HG02970 (cell line): ENCODE data around the gene ILKAP.

ENCODE experiments used
- ATAC-seq: cut with Tn5 transposase; IDR thresholded peaks from one replicate; pipeline ENCODE4 v1.9.1; 2021; ENCODE audit warnings: mild to moderate bottlenecking, moderate library complexity, moderate number of reproducible peaks; ENCODE audit not compliant: unreplicated experiment, low FRiP score

Gene ILKAP

DNA sequence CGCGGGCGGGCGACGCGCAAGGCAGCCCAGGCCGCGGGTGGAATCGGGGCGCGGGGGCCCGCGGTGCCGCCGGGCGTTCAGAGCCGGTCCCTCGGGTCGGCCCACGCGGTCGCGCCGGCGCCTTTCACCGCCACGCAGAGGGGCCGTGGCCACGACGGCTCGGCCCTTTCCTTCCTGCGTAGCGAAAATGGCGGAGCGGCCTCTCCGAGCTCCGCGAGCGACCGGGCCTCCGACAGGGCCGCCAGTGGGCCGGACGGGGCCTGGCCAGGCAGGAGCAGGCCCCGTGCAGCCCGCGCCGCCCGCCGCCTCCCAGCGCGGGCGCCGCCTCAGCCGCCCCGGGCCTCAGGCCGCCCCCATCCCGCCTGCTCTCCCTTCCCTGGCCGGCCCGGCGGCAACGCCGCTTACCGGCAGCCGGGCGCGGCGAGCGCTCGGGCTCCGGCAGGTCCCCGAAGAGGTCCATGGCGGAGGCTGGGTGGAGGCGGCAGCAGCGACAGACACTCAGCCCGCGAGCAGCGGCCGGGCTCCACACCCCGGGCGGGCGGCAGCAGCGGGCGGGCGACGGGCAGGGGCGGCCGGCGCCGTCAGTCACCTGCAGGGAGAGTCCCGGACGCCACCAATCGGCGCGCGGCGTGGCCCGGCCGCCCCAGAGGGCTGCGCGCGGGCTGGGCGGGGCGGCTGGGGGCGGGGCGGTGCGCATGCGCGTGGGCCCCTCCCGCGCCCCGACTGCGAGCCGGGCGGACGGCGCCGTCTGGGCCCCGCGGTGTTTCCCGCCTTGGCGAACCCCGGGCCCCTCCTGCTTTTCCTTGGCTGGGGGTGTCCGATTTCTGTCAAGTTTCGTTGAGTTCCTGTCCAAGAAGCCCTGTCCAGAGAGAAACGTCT, at the start of gene ILKAP:
Gene ILKAP (minus strand): TSS at position 602 of the 879 bp plus-strand sequence. CDS start 142 bp downstream, at position 460.
- ATAC-seq: peak; percentile 97

DNA sequence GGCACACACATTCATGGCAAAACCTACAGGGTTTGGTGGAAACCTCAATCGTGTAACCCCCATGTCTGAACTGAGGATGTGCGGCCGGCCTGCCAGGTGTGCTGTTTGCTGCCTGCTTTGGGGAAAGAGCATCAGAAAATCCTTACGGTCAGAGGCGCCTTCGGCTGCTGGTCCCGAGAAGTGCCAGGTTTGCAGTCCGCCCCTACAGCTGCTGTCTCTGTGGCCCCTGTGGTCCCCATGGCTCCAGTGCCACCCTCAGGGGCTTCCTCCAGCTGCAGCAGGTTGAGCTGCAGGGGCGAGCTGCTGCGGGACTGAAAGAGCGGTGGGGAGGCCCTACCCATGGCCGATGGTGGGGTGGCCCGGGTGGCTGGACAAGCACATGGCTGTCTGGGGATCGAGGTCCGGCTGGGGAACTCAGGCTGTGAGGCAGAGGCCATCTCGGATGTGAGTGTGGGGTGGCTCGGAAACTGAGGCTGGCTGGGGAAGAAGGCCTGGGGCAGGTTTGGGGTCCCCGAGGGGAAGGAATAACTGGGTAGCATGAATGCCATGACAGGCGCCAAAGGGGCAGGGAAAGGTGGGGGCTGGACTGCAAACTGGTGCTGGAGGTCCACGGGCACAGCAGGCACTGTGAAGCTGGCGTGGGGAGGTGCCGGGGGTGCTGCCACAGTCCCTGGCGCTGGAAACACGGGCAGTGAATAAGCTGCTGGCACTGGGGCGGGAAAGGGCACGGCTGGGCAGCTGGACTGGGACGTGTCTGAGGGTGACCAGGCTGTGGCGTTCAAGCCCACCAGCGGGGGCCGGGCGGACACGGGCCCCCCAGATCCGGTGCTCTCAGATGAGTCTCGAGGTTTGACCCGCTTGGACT, 49.5 kb upstream of the ILKAP start:
- ATAC-seq: no peak

GRCh38 chr2:238251986-238252385, 48.5 kb upstream of the ILKAP start:
- ATAC-seq: no peak

DNA sequence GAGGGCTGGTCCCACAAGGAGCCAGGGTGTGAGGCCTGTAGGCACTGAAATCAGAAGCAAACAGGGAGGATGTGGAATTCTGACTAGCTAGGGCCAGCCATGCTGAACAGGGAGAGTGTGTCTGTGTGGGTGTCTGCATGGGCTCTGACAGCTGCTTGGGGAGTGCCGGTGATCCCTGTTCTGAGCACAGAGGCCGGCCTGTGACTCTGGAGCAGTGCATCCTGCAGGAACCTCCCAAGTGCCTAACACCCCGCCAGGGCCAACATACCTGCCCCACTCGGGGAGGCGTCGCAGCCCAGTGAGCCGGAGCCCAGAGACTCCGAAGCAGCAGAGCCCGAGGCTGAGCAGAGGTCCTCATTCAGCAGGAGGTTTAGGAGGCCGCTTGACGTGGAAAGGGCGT, 47.8 kb upstream of the ILKAP start:
- ATAC-seq: no peak

DNA sequence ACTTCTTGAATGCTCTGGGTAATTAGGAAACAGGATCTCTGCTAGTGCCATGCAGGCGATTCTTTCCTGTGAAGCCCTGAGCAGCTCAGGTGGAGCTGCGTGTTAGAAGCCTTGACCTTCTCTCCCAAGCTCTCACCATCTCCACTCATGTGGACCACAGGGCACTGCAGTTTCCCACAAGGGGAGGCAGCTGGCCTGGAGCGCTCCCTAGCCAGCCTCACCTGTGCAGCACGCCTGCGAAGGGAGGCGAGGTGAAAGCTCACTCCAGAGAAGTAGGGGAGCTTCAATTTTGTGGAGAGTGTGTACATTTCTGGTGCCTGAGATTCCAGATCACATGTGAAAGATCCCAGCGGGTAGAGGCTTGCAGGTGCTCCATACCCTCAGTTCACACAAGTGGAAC, 47.4 kb upstream of the ILKAP start:
- no peak for ATAC-seq

DNA sequence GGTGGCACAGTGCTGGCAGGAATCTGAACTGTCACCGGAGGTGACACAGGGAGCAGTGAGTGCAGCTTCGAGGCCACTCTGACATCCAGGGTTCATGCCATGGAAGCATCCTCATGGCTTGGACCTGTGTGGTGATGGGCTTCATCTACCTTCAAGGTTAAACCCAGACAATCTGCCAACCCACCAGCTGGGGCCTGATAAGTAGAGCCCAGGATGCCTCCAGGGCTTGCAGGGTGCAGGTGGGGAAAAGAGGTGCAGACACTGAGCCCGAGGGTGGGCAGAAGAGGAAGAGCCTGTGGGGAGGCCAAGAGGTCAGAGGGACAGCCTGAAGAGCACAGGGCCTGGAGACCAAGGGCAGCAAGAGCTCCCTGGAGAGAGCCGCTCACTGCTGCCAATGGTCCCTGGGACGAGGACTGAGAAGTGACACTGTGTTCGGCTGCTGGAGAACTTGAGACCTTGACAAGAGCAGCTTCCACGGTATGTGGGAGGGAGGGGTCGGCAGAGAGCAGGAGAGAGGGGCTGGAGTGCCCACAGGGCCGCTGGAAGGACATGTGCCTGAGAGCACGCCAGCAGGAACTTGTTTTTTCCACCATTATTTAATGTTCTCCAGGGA, 44.5 kb upstream of the ILKAP start:
- ATAC-seq: no peak

- ATAC-seq: no peak
Observed at GRCh38 chr2:238247002-238247822, 43.7 kb upstream of the ILKAP start.

GRCh38 chr2:238244151-238244550, 40.7 kb upstream of the ILKAP start:
- ATAC-seq: no peak

- ATAC-seq: no peak
Observed at GRCh38 chr2:238243496-238244076, 40.1 kb upstream of the ILKAP start.

- no peak for ATAC-seq
Observed at GRCh38 chr2:238242731-238243495, 39.4 kb upstream of the ILKAP start.

DNA sequence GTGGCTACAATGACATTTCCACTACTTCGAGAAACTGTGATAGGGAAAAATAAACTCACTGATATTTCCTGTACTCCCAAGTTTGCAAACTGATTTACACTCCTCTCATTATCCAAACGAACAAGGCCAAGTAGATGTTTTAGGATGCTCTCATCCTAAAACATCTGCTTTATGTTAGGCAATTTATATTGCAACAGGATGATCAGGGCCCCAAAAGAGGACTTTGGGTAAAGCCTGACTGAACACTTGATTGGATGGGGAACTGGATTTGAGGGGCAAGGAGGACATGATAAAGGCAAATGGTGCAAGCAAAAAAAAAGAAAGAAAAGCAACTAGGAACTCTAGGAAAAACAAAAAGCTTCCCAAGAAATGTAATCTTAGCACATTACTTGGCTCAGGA, 38.5 kb upstream of the ILKAP start:
- no peak for ATAC-seq

DNA sequence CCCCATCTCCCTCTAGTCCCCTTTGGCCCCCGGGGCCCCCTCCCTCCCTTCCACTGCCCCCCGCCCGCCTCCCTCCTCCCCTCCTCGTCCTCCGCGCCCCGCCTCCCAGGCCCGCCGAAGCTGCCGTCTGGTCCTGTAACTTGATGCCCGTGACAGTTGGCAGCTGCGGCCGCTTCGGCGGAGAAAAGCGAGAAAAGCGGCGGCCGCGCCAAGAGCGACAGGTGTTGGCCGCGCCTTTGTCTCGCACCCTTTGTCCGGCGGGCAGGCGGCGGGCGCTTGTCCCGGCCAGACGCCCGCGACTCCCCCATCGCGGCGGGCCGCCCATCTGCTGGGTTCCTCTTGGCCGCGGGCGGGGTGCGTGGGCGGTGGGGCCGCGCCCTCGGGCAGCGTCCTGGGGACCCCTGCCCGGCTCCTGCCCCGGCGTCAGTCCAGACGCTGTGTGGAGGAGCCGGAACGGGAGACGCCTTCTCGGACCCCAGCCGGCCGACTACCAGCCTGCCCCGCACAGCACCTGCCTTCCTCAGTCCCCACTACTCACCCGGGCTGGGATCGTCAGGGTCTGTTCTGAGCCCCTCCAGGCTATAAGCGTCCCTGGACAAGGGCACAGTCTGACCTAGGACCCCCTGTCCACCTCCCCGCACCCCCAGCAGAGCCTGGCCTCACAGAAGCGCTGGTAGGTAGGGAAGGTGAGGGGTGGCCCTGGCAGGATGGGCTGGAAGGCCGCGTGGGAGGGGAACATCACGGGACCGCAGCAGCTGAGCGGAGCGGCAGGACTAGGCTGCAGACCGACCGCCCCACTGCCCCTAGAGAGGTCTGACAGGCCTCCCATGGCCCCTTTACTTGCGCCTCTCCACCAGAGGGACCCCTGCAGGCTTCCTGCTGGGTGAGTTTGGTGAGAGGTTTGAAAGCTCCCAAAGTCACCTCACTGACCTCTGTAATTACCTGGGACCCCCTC, 37.5 kb upstream of the ILKAP start:
- no peak for ATAC-seq

- ATAC-seq: peak; percentile 78
Observed at GRCh38 chr2:238239863-238240756, 36.6 kb upstream of the ILKAP start, which contains the start of gene HES6. HES6 (minus strand) TSS chr2:238240038; CDS start chr2:238239905, 133 bp downstream.

GRCh38 chr2:238239543-238239862, 36.0 kb upstream of the ILKAP start:
- no peak for ATAC-seq

- no peak for ATAC-seq
Observed at GRCh38 chr2:238238766-238239542, 35.5 kb upstream of the ILKAP start.

- no peak for ATAC-seq
Observed at GRCh38 chr2:238238311-238238765, 34.8 kb upstream of the ILKAP start.
